LoVo (cell line): Measurements from ENCODE around the gene GP1BB.
"Not testable (repeated sequence)": the region's sequence is repeated elsewhere in the genome, so short reads cannot be mapped to it uniquely, and the experiment has no call there.

Experiments used
- DNase-seq: peaks from one replicate; pipeline ENCODE4 v3.0.0-alpha.2; 2016; ENCODE audit warnings: low spot score

Gene GP1BB

DNA sequence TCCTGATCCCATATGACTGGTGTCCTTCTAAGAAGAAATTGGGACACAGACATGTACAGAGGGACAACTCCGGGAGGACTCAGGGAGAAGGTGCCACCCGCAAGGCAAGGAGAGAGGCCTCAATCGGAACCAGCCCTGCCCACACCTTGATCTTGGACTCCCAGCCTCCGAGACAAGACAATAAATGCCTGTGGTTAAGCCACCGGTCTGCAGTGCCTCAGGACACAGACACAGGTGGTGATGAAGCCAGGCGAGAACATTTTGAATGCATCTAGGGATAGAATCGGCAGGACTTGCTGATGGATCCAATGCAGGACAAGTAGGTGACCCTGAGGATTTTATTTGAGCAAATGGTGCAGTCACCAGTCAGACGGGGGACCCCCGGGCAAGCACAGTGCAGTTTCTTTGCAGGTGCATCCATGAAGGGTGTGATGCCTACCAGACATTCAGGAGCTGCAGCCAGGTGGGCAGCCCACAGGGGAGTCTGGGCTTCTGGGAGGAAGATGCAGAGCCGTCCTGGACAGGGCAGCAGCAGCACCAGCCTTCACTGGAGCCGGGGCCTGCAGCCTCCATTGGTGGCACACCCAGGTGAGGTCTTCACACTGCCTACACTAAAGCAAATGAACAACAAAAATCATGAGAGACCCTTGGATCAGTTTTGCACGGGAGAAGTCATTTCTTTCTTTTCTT lies 29.2 kb upstream of the GP1BB start:
- DNase-seq = no peak

DNA sequence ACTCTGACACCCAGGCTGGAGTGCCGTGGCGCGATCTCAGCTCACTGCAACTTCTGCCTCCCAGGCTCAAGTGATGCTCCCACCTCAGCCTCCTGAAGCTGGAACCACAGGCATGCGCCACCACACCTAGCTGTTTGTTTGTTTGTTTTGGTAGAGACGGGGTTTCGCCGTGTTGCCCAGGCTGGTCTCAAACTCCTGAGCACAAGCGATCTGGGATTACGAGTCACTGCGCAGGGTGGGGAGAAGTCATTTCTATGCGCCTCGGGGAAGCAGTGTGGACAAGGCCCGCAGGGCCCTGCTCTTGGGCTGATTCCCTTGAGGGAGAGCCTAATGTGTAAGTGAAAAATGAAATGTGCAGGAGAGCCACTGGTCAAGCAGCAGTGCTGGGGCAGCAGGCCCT lies 28.6 kb upstream of the GP1BB start:
- no peak for DNase-seq

DNA sequence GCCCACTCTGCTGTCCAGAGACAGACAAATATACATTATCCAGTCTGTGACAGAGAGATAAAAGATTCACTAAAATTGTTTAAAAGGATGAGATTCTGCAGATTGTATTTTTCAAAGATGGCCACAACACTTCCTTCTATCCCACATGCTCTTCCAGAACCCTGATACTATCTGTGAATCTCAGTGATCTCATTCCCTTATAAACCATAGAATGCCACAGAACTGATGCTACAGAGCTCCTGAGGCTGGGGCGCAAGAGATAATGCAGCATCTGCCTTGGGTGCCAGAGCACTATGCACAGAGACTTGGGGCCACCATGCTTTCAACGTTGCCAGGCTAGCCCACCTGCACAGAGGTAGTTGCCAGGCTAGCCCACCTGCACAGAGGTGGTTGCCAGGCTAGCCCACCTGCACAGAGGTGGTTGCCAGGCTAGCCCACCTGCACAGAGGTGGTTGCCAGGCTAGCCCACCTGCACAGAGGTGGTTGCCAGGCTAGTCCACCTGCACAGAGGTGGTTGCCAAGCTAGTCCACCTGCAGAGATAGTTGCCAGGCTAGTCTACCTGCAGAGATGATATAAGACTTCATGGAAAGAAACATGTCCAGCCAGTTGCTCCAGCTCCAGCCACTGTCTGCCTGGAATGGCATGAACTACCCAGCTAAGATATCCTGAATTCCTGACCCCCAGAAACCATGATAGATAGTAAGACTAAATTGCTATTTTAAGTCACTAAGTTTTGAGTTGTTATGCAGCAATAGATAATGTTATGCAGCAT lies 26.6 kb upstream of the GP1BB start:
- DNase-seq = no peak

DNA sequence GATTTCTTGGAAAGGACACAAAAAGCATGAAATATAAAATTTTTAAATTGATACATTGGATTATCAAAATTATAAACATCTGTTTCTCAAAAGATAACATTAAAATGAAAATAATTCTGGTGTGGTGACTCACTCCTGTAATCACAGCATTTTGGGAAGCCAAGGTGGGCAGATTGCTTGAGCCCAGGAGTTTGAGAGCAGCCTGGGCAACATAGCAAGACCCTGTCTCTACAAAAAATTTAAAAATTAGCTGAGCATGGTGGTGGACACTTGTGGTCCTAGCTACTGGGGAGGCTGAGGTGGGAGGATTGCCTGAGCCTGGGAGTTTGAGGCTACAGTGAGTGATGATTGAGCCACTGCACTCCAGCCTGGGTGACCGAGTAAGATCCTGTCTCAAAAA lies 25.5 kb upstream of the GP1BB start:
- not testable (repeated sequence) for DNase-seq

DNA sequence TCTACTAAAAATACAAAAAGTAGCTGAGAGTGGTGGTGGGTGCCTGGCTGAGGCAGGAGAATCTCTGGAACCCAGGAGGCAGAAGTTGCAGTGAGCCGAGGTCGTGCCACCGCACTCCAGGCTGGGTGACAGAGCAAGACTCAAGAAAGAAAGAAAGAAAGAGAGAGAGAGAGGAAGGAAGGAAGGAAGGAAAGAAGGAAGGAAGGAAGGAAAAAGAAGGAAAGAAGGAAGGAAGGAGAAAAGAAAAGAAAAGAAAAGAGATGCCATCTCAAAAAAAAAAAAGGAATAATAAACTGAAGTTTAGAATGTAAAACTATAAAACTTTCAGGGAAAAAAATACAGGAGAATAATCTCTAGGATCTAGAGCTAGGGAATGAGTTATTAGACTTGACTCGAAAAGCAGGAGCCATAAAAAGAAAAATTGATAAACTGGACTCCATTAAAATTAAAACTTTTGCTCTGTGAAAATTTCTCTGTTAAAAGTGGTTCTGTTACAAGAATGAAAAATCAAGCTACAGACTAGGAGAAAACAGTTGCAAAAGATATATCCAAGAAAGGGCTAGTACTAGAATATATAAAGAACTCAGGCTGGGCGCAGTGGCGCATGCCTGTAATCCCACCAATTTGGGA lies 22.4 kb upstream of the GP1BB start:
- no peak for DNase-seq

DNA sequence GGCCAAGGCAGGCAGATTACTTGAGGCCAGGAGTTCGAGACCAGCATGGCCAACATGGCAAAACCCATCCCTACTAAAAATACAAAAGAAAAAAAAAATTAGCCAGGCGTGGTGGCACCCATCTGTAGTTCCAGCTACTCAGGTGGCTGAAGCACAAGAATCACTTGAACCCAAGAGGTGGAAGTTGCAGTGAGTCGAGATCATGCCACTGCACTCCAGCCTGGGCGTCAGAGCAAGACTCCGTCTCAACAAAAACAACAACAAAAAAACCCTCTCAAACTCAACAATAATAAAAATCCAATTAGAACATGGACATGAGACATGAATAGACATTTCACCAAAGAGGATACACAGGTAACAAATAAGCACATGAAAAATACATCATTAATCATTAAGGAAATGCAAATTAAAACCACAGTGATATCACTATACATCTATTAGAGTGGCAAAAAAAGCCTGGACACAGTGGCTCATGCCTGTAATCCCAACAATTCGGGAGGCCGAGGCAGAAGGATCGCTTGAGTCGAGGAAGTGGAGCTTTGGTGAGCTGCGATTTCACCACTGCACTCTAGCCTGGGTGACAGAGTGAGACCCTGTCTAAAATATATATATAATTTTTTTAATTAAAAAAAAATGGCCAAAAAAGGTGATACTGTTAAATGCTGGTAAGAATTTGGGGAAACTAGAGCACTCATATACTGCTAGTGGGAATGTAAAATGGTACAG lies 21.8 kb upstream of the GP1BB start:
- DNase-seq = no peak

DNA sequence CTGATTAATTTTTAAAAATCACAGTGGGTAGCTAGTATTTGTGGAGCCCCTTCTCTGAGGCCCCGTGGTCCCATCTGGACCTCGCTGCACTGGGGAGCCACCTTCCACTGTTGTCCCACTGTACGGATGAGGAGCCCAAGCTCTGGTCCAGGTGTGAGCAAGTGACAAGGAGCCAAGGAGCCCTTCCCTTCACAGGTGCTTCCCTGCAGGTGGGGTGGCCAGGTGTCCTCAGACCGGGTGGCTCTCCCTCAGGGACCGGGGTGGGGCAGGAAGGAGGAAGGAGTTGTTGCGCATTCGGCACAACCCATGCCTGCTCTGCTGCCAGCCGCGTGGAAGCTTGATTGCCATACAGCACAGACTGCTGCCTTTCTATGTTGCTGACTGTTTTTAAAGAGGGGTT lies 19.5 kb upstream of the GP1BB start:
- DNase-seq = no peak

DNA sequence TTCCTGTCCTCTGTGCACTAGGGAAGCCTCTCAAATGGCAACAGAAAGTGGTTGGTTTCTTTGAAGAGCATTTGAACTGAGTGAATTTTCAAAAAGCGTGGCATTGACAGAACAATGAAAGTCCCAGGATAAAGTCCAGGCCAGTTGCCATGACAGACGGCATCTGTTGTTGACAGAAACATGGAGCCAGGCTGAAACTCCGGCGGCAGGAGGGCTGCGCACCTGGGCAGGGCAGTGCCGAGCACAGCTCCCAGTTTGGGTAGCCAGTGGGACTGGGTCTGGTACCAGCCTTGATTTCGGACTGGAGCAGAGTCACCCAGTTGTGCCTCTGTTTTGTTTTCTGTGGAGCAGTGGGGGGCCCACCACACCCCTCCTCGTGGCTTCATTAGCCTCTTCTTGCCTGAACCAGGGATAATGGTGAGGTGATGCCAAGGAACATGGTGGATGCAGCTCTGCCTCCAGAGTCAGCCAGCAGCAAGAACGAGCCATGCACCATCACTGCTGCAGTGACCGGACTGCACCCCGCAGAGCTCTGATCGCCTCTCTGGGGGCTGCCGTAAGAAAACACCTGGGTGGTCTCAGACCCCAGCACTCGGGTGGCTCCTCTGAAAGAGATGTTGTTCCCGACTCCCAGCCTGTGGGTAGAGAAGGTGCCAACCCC lies 18.9 kb upstream of the GP1BB start:
- DNase-seq = no peak

DNA sequence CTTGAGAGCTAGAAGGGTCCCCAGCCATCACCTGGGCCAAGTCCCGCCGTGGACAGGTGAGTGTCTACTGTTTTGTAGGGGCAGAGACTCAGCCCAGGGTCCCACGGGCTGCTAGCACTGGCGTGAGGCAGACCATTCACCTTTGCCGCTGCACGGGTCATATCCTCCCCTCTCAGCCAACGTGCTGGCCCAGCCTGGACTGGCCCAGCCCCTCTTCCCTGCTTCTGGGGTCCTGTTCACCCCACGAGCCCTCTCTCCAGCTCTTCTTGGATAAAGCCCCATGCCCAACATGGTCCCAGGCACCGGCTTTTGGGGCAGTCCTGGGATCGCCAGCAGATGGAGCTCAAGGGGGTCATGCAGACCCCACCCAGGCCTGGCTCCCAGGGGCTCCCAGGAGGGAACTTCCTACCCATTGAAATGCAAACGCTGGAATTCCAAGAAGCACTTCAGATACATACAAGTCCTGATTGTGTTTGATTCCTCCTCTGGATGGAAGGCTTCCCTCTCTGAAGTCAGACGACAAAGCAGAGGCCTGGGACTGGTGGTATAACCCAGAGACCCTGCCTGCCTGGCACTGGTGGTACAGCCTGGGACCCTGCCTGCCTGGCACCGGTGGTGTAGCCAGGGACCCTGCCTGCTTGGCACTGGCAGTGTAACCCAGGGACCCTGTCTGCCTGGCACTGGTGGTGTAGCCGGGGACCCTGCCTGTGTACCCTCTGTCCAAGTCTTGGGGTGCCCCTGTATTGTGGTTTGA lies 18.0 kb upstream of the GP1BB start:
- DNase-seq = no peak

DNA sequence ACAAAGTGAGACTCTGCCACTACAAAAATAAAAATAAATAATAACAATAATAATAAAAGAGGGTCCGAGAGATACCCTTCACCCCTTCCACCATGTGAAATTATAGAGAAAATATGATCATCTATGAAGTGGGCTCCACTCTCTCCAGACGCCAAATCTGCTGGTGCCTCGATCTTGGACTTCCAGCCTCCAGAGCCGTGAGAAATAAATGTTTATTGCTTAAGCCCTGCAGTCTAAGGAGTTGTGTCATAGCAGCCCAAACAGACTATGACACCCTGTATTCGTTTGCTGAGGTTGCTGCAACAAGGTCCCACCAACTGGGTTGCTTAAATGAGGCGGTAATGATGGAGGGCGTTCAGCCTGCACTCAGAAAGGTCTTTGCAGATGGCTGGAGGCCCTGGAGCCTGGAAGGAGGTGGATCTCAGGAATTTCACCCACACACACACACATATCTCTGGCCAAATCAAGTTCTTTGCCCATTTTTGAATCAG lies 16.6 kb upstream of the GP1BB start:
- DNase-seq = no peak

DNA sequence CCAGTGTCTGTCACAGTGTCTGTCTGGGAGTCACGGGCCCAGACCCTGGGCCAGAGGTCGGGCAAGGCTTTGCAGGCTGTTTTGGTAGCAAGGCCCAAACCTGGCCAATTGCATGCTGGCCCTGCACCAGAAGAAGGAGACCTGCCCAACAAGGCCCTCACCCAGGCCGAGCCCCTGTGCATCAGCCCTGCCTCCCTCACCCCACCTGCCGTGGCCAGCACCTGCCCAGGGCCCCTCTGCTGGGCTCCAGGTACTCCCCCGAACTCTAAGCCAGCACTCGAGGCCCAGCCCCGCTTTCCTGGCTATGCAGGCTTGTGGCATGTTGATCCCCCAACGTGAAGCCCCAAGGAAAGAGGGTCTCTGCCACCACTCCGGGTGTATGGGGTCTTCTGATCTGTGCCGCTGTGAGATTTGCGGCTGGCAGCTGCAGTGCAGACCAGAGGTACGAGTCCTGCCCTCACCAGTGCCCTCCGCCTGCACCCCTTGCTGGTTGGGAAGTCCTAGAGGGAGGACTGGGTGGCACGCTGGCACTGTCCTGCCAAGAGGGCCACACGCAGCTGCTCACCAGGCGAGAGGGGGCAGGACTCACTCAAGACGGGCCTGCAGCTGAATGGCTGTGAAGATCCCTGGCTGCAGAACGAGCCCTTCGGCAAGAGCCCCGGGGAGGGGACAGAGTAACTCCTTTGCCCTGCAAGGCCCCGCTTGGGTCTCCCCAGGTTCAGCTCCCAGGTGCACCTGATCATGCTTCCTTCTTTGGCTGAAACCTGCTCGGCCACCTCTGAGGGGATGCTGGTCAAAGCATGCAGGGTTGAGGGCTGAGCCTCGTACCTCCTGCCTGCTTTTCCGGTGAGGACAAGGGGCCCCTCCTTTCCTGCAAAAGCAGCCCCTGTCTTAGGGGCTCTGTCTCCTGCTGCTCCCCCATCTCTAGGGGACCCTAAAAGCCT lies 15.7 kb upstream of the GP1BB start:
- no peak for DNase-seq

DNA sequence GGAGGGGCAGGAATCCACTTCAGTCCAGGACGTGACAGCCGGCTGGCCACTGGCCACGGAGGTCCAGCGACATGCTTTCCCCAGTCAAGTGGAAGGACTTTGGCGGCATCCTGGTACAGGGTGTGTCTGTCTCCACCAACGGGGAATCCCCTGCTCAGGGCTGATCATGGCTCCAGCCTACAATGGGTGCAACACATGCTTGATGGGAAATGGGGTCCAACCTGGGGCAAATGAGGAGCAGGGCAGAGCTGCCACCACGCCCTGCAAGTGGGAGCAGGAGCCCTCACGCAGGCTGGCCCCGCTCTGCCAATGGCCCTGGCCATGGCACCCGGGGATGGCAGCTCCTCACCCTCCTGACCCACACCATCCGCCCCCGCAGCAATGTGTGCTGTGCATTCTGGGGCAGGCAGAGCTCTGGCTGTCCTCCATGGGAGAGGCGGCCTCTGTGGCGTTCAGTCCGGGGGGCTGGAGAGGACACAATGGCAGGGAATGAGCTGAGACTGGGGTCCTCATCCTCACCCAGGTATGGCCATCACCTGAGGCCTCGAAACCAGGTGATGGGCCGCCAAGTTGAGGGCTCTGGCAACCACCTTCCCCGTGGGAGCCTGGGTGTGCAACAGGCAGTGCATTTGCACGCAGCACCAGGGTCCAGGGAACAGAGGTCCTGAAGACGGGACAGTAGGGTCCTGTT lies 14.9 kb upstream of the GP1BB start:
- no peak for DNase-seq

DNA sequence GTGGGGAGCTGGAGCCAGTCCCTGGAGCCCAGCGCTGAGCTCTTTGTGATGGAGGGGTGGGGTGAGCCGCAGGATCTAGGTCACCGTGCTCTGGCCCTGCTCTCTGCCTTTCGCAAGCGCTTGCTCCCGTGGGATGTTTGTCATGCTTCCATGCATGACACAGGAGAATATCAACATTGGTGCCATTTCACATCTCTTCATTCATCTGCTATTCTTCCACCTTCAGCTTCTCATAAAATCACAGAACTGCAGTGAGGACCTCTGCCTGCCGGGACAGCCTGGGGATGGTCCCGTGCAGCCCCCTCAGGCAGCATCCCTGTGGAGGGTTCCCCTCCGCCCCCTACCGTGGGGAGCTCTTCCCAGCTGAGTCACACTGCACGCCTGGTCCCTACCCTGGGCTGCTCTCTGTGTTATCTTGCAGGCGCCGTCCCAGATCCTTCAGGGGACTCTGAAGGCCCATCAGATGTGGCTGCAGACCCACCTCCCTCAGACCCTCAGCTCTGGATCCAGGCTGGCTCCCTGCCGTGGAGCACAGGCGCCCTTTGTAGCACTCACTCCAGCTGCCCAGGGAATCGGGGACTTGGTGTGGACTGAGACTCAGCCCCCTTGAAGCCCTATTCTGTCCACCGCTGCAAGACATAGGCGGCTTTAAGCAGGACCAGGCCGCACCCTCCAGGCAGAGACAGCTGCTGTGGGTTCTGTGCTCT lies 14.1 kb upstream of the GP1BB start:
- no peak for DNase-seq

DNA sequence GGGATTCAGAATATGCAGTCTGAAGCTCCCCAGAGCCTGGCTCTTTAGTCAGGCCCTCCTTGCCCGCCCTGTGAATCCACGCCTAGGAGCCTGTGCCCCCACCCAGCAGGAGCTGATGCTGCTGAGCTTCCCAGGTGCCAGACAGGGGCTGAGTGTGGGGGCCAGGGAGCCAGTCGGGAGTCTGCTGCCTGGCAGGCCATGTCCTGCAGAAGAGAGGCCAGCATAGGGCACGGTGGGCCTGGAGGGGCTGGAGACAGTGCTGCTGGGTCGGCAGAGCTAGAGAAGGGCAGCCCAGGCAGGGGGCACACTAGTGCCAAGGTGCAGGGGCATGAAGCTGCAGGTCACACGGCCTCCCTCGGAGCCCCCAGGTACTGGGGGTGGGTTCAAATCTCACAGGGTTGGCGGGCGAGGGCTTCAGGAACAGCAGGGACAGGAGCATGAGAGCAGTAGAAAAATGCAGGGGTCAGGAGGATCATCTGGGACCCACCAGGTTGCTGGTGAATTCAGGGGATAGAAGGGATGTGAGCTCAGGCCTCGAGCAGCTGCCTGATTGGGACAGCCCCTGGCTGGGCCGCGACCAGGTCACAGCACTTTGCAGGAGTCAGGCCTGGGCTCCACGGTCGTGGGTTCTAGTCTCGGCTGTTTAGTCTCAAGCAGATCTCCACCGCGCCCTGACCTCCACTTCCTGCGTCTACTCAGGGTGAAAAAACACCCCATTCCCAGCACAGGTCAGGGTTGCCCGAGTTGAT lies 13.1 kb upstream of the GP1BB start:
- DNase-seq = no peak

DNA sequence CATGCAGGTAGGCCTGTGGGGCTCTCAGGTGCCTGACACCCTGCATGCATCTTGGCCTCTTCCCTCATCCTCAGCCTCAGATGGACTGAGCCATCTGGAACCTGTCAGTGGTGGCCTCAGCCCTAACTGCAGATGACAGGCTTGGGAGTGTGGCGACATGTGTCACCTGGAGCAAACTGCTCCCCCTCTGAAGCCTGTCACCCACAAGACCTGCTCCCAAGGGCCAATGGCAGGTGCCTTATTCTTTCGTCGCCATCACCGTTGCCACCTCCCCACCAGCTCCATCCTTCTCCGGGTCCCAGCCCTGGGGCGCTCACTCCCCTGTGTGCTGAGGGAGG lies 12.6 kb upstream of the GP1BB start:
- no peak for DNase-seq

DNA sequence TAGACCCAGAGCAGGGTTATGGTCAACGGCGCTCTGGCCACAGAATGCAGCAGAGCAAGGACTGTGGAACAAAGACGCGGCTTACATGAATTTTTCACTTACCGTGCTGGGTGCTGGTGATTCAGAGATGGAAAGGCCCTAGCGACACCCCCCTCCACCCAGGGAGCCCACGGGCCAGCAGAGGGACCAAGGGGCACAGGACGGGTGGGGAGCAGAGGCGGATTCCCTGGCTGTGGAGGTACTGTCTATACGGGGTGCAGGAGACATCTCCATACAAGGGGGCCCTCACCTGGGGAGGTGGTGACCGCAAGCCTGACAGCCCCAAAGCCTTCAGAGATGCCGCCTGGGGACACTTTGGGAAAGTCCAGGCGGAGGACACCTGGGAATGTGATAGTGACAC lies 10.1 kb upstream of the GP1BB start:
- no peak for DNase-seq

DNA sequence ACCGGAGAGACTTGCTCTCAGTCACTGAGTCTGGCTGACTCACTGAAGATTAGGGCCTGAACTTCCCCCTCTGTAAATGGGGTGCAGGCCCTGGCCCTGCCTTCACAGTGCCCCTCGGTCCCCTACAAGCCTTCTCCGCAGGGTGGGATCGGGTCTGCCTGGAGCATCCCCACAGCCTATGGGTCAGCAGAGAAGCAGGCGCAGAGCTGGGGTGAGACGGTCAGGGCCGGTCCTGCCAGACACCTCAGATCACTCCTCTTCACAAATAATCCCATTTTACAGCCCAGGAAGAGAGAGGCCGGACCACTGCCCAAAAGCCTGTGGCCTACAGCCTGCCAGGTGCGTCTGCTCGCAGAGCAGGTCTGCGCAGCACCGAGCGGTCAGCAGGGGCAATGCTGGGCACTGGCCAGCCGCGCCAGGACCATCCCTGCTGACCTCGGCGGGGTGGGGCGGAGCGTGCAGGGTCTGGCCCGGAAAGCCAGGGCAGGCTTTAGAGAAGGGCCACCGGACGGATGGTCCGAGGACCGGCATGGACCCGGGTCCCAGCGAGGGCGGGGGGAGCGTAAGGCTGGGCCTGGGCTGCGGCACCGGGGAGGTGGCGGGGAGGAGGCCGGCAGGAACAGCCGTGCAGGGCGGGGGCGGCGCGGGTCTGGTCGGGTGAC lies 9.6 kb upstream of the GP1BB start:
- no peak for DNase-seq
